Caki2 (cell line): ENCODE data around the gene C19orf25. TPM values are rescaled to one million over a fixed set of nuclear protein-coding genes. Genes with fewer than 3 reads are reported as not detected.

Experiments used
- DNase-seq: peaks from one replicate; pipeline ENCODE4 v3.0.0-alpha.2; 2015; ENCODE audit warnings: low read depth
- in situ Hi-C: cut with HindIII; loops from 2 replicates; pipeline ENCODE4 v1.10.0; 2016; ENCODE audit warnings: low sequenced_read_pairs, low pct_unique_long_range_greater_than_20kb, mixed read lengths
- total RNA-seq: library from RNA; depleted of rRNA; stranded (reverse); fragments of >200 nt; shearing (Covaris generic); gene quantifications from 2 replicates; pipeline ENCODE4 v1.2.3, GENCODE V29; 2014; ENCODE audit warnings: low replicate concordance

The C19orf25 gene
- total RNA-seq, 1 experiment from 2014 or later, result 28.0 TPM

DNA sequence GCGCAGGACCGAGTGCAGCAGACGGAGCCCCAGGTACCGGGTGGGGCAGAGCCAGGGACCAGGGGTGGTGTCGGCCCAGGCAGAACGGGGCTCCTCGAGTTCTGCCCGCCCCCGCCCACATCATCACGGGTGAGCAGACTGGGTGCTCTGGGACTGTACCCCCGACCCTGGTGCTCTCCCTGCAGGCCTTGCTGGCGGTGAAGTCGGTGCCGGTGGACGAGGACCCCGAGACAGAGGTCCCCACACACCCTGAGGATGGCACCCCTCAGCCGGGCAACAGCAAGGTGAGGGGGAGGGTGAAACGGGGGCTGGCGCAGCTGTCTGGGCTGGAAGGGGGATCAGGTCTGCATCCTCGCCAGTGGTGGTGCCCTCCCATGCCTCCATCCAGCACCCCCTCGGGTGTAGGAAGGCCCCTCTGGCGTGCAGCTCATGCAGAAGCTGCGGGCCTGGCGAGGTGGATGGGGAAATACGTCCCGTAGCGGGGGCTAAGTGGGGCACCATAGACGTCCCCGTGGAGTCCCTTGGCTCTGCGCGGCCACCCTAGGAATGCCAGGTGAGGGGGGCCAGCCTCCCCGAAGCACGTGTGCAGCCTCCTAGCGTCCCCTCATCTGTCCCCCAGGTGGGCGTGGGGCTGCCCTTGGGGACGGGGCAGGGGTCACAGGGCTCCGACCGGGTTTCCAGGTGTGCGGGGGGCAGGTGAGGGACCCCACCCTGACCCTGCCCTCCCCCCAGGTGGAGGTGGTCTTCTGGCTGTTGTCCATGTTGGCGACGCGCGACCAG, 22.7 kb downstream of the C19orf25 start:
- in situ Hi-C loops, result no loop called here
- DNase-seq, result no peak

DNA sequence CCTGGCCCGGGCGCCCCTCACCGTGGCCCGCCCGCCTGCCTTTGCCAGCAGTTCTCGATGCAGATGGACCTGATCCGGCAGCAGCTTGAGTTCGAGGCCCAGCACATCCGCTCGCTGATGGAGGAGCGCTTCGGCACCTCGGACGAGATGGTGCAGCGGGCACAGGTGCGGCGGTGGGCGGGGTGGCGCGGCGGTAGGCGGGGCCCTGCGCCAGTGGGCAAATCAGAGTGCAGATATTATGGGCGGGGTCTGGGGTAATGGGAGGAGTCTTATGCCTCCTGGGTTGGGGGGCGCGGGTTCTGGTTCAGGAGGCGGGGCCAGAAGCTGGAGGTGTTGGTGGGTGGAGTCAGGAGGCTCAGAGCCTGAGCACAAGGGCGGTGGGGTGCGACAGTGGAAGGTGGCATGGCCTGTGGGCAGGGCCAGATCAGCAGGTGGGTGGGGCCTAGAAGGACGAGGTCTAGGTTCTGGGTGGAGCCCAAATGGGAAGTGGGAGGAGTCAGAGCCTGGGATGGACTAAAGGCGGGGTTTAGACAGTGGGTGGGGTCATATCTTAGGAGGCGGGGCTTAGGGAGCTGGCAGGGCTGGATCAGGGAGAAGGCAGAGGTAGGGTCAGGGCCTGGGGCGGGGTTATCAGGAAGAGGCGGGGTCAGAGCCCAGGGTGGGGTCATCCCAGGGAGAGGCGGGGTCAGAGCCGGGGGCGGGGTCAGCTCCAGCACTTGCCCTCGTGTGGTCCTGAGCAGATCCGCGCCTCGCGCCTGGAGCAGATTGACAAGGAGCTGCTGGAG, 23.5 kb downstream of the C19orf25 start:
- peak; percentile 78 for DNase-seq
- in situ Hi-C loops, result no loop called here

DNA sequence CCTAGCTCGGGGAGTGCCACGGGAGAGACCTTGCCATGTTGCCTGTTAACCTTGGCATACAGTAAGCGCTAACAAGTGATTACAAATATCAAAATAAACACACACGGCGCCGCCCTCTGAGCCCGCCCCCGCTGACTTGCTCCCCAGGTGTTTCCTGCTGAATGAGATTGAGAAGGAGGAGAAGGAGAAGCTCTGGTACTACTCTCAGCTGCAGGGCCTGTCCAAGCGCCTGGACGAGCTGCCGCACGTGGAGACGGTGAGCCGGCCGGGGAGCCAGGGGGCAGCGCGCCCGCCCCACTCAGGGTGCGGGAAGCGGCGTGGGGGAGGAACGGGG, 24.0 kb downstream of the C19orf25 start:
- no peak for DNase-seq
- in situ Hi-C loops, result no loop called here

DNA sequence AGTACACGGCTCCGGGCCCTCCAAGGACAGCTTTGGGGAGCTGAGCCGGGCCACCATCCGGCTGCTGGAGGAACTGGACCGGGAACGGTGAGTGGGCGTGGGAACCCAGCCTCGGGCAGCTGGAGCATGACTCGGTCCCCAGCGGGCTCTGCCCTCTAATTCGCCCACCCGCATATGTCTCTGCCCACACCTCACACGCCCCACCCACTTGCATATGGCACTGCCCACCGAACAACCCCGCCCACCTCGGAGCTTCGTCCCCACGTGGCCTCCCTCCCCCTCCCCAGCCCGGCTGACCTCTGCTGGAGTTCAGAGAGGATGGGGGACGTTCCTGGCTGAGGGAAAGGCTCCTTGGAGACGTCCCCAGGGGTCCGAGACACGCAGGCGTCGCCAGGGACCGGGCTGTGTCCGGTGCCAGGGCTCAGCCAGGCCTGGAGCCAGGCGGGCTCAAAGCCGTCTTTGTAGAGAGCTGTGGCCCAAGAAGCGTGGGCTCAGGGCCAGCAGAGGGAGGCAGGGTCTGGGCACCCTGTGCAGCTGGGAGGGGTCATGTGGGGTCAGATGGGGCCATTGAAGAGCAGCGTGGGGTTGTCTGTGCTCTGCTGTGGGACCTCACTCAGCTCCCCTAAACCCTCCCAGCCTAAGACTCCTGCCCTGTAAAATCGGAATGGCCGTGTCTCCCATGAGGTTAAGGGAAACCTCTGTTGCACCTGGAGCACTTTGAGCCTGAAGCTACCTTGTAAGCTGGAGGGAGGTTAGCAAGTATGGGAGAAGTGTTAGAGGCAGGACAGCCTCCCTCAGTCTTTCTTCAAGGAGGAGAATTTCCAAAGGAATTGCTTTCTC, 25.3 kb downstream of the C19orf25 start:
- in situ Hi-C loops, result no loop called here
- no peak for DNase-seq

DNA sequence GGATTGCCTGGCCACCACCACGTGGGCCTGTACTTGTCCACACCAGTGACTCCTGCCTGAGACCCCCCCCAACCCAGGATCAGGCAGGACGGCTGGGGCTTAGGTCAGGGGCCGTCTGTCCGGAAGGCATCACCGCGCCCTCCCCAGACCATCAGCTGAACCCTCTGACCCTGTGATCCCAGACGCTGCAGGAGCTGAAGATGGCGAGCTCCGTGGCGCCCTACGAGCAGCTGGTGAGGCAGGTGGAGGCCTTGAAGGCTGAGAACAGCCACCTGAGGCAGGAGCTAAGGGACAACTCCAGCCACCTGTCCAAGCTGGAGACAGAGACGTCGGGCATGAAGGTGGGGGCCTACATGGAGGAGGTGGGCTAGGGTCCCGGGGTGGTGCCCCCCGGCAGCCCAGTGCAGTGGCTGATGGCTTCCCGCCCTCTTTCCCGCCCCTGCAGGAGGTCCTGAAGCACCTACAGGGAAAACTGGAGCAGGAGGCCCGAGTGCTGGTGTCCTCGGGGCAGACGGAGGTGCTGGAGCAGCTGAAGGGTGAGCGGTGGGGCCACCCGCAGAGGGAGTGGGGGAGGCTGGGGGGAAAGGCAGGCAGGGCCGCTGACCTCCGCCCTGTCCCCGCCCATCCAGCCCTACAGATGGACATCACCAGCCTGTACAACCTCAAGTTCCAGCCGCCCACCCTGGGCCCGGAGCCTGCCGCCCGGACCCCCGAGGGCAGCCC, 26.1 kb downstream of the C19orf25 start:
- in situ Hi-C loops, result no loop called here
- DNase-seq, result no peak

DNA sequence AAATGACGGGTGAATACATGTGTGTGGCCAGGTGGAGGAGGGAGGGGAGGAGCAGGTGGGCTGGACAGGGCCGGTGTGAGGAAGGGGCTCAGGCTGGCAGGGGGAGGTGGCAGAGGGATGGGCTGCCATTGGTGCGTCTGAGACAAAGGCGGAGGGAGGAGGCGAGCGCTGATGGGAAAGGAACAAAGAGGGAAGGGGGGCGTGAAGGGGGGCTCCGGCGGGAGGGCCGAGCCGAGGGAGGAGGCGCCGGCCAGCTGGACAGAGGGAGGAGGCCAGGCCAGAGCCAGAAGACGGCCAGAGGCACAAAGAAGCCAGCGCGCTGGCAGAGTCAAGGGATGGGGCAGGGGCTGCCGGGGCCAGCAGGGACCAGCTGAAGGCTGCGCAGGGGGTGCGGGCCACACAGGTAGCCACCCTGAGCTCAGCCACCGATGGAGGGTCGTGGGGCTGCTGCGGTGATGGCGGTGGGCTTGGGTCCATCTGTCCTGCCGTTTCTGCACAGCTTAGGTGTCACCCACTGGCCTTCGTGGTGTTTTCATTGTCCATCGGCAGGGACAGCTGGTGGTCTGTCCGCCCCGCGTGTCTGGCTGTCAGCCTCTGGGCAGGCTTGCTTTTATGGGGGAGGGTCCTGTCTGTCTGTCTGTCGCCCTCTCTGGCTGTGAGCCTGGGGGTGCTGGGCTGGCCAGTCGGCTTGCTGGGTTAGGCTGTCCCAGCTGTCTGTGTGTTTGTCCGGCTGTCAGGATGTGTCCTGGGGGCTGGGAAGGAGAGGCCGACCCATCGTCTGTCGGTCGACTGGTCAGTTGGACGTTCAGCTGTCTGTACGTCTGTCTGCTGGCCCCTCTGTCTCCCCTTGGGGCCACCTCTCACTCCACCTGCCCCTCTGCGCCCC, 26.9 kb downstream of the C19orf25 start:
- in situ Hi-C loops, result no loop called here

DNA sequence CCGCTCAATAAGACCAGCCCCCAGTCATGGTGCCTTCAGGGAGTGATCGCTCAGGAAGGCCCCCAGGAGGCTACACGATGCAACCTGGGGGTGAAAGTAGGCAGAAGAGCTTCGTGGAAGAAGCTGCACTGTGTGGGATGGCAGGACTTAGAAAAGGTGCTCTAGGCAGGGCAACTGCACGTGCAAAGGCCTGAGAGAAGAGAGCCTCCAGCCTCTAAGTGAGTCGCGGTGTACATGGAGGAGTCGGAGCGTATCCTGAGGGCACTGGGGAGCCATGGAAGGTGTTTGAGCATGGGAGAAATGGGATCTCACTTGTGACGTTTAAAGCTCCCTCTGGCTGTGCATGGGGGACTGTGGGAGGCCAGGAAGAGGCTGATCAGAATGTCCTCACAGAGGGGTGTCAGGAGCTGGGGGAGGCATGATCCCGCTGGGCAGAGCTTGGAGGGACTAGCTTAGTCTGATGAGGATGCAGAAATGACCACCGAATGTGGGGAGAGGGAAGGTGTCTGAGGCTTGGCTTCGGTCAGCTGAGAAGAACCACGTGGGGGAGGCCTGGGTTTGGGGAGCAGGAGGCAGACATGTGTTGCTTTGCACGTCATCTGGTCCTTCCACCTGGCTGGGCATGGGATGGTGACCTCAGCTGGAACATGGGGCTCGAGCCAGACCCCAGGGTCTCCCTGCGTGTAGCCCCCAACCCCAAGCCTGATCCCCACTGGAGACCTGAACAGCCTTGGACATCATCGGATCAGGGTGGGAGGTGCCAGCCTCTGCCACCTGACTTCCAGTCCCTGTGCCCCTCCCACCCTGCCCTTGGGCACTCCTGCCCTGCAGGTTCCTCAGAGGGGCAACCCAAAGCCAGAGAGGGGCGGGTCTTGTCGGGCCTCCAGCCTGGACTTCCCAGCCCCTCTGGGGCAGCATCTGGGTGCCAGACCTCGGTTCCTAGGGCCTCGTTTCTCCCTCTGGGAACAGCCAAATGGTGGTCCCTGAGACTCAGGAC, 28.0 kb downstream of the C19orf25 start:
- no peak for DNase-seq
- in situ Hi-C loops, result no loop called here

More for the DNA sequence above, 26.9 kb downstream of the C19orf25 start:
- DNase-seq, result no peak

DNA sequence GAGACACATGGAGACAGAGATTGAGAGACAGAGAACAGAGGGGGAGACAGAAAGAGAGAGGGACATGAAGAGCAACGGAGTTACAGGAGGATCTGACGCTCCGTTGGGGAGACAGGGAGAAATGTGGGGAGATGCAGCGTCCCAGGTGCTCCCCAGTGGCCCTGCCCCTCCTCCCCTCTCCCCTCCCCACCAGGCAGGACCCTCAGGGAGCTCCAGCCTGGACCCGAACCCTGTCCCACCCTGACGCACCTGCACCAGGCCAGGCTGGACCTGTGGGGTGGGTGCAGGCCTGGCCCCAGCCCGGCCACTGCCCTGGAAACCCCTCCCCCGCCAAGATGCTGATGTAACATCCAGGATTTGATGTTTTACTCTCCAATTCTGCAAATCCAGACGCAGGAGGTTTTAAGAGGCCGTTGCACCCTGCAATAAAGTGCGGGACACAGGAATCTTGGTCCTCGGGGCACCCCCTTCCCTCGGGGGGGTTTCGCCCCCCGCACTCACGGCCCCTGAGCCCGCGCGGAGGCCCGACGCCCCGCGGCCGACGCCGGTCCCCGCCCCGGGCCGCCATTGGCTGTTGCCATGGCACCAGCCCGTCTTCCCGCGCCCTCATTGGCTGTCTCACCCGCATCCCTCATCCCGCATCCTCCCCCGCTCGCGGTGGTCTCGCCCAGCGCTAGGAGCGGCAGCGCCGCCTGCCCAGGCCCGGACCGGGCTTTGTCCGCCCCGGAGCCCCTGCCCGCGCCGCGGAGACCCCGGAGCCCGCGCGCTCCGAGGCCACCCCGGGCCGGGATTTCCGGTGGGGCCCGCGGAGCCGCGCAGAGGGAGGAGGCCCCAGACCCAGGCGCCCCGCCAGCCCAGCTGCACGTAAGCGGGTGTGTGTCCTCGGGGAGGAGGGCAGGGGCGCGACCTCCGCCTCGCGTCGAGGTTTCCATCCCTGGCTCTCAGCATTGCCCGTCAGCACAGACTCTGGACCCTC, 29.3 kb downstream of the C19orf25 start, which contains the start of gene APC2:
Gene APC2 (plus strand): TSS at position 655 of the 976 bp plus-strand sequence. CDS start 2,881 bp downstream, outside the sequence.
- in situ Hi-C loops, result no loop called here

DNA sequence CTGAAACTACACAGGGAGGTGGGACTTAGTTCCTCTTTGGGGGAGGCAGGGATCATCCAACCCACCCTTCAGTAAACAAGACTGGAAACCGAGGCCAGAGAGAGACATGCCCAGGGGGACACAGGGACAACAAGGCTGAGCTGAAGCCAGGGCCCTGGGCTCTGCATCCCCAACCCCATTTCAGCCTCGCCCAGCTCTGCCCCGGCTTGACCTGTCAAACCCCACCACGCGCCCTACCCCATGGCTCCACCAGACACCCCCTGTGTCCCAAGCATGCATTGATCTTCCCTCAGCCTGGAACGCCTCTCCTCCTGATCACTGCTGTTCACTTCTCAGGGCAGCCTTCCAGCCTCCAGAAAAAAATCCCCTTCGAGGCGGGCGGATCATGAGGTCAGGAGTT, 31.1 kb downstream of the C19orf25 start:
- in situ Hi-C loops, result no loop called here
- no peak for DNase-seq

More for the DNA sequence above, 29.3 kb downstream of the C19orf25 start, which contains the start of gene APC2:
- DNase-seq, result no peak

DNA sequence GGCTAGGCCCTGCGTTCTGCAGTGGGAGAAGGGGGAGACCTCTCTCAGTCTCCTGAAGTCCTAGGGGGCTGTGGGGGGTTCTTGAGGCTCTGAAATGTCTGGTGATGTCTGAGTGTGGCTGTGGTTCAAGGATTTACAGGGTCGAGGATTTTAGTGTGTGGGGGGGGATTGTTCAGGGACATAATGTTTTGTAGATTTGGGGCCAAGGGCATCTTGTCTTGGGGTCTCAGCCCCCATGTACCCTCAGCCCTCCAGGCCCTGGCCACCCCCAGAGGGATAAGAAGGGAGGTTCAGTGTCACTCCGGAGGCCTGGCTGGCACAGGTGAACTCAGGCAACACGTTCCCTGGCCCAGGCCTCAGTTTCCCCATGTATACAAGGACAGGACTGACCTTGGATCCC, 31.5 kb downstream of the C19orf25 start:
- in situ Hi-C loops, result no loop called here
- DNase-seq, result no peak

DNA sequence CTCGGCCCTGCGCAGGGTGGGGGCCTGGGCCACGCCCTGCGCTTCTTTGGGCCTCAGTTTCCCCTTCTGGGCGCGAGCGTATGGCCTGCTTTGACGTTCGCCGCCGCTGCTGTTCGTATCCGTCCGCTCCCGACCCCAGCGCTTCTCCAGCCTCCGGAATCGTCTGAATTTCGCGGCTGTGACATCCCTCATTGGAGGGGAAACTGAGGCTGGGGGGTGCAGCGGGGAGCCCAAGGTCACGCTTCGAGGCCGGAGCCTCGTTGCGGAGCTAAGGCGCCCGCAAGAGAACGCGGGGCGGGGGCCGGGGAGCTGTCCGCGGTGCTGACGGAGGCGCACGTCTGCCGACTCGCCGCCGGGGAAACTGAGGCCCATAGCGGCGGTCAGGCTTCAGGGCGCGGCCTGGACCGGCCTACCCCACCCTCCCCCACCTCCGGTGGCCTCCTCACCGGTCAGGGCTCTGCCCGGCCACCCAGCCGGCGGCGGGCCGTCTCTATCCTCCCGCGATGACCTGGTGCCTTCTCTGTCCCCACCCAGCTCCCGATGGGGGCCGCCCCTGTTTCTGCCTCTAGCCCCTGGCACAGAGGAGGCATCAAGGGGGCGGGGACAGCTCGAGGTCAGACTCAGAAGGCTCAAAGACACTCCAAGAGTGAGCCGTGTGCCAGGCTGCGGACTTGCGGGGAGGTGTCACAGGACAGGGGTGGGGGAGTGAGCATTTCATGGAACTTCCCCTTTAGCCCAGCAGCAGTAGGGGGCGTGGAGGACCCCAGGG, 32.1 kb downstream of the C19orf25 start:
- in situ Hi-C loops, result no loop called here
- DNase-seq, result no peak

DNA sequence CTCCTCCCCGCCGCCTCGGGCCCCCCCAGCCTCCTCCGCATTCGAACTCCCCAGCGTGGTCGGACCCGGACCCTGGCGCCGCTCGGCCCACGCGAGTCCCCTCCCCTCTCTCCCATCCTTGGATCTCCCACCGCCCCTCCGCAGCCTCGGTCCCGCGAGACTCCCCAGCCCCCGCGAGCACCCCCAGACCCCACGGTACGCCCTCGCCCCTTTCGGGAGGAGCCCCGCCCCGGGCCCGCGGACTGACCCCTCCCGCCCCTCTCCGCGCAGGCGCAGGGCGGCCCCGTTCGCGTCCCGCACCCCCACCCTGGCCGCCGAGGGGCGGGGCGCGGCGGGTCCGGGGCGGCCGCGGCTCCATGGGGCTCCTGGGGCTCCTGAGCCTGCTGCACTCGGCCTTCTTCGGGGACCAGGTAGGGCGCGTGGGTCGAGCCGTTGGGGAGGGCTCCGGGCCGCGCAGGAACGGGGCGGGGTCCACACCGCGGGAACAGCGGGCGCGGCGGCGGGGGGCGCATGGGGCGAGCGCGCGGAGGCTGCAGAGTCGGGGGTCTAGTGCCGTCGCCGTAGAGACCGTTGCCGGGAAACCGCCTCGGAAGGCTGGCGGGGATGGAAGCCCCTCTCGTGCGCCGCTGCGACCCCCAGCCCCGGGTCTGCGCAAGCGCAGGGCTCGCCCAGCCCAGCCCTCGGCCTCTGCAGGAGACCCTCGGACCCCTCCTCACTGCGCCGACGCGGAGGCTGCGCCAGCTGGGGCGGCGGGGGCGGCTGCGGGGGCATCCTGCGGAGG, 32.9 kb downstream of the C19orf25 start:
- no peak for DNase-seq
- in situ Hi-C loops, result no loop called here

DNA sequence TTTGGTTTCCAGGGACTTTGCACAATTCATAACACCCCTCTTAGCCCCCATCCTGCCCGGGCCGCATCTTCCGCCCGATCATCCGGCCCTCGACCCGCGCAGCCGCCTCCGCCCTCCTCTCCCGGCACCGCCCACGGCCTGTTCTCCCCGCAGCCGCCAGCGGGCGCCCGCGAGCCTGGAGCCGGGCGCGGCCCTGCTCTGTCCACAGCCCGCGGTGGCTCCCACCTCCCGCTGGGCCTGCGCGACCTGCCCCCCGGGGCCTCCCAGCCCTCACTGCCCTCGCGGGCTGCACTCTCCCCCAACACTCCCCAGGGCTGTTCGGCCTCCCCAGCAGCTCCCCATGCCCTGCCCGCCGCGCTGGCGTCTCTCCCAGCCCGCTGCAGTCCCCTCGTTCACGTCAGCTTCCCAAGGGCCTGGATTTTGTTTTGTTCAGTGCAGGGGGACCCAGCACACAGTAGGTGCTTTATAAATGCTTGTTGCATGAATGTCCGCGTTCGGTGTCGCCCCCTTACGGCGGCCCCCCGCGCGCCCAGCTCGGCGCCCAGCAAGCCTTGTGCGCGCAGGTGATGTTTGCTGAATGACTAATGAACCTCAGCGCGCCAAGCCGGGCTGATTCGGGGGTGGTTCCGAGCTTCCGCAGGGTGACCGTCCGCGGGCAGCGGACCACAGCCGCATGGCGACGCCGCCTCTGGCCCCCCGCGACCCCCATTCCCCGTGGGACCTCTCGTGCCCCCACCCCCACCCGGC, 33.7 kb downstream of the C19orf25 start:
- in situ Hi-C loops, result no loop called here
- peak; percentile 52 for DNase-seq
